AG20443 (cell line): ENCODE results near the gene SDK1.
"Not testable (repeated sequence)": the region's sequence is repeated elsewhere in the genome, so short reads cannot be mapped to it uniquely, and the experiment has no call there.

Experiments
- DNase-seq: peaks from one replicate; pipeline ENCODE4 v3.0.0; 2012; ENCODE audit warnings: low spot score, mixed read lengths

Gene SDK1

GRCh38 chr7:3670898-3671297 is 369.8 kb downstream of the SDK1 start:
- DNase-seq = no peak

GRCh38 chr7:3673524-3673923 is 372.5 kb downstream of the SDK1 start:
- no peak for DNase-seq

- DNase-seq = no peak
Observed at GRCh38 chr7:3678314-3678810, 377.3 kb downstream of the SDK1 start.

GRCh38 chr7:3682028-3682710 is 381.1 kb downstream of the SDK1 start:
- DNase-seq = no peak

GRCh38 chr7:3683546-3684539 is 382.8 kb downstream of the SDK1 start:
- DNase-seq = no peak

- no peak for DNase-seq
Observed at GRCh38 chr7:3688071-3688470, 387.0 kb downstream of the SDK1 start.

- no peak for DNase-seq
Observed at GRCh38 chr7:3688842-3689241, 387.8 kb downstream of the SDK1 start.

- DNase-seq = no peak
Observed at GRCh38 chr7:3691478-3692158, 390.6 kb downstream of the SDK1 start.

- no peak for DNase-seq
Observed at GRCh38 chr7:3695602-3696001, 394.6 kb downstream of the SDK1 start.

- DNase-seq = no peak
Observed at GRCh38 chr7:3696113-3696512, 395.1 kb downstream of the SDK1 start.

GRCh38 chr7:3697472-3697871 is 396.4 kb downstream of the SDK1 start:
- no peak for DNase-seq

GRCh38 chr7:3705258-3705657 is 404.2 kb downstream of the SDK1 start:
- DNase-seq = no peak

GRCh38 chr7:3706091-3706490 is 405.0 kb downstream of the SDK1 start:
- DNase-seq = not testable (repeated sequence)

GRCh38 chr7:3710122-3710521 is 409.1 kb downstream of the SDK1 start:
- no peak for DNase-seq

GRCh38 chr7:3710531-3710930 is 409.5 kb downstream of the SDK1 start:
- DNase-seq = no peak

GRCh38 chr7:3712841-3713240 is 411.8 kb downstream of the SDK1 start:
- DNase-seq = no peak

GRCh38 chr7:3721422-3721821 is 420.4 kb downstream of the SDK1 start:
- no peak for DNase-seq

- DNase-seq = no peak
Observed at GRCh38 chr7:3722396-3722922, 421.4 kb downstream of the SDK1 start.

- DNase-seq = no peak
Observed at GRCh38 chr7:3725155-3726059, 424.4 kb downstream of the SDK1 start.

- no peak for DNase-seq
Observed at GRCh38 chr7:3730276-3730675, 429.2 kb downstream of the SDK1 start.

GRCh38 chr7:3732395-3733005 is 431.4 kb downstream of the SDK1 start:
- DNase-seq = no peak
